OCI-LY3 (cell line): Measurements from ENCODE around the gene LMTK2.
A peak's percentile ranks its signal among the peaks of the same experiment; 100 is the strongest.

Experiments
- CTCF ChIP-seq: fragments of 200-600, 300-600 bp; sonication (generic); IDR thresholded peaks from 2 replicates; pipeline ENCODE4 v1.5.1; 2014; ENCODE audit warnings: antibody characterized with exemption, low read length, low read depth
- EZH2phosphoT487 ChIP-seq: fragments of 200-600 bp; shearing (Covaris generic); IDR thresholded peaks from 2 replicates; pipeline ENCODE4 v1.6.1; 2018; ENCODE audit warnings: antibody characterized with exemption, mixed run types, low read depth

GRCh38 chr7:98137826-98138151, 31.1 kb downstream of the LMTK2 start:
- no peak for TF ChIP-seq CTCF
- TF ChIP-seq EZH2phosphoT487 = peak; percentile 96
